ENCODE data around the gene GPATCH2L.

GPATCH2L gene

DNA sequence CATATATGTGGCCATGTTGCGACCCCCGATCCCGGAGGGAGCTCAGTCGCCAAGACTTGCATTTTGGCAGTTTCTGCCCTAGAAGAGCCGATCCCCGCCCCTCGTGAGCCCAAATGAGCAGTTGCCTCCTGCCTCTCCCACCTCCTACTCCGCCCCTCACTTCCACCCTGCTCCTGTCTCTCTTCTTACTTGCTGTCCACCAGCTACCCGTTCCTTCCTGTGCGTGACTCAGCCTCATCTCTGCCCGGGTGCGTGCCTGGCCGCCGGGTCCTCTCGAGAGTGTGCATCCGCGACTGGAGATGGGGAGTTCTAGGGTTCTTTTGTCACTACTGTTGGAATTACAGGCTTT lies 585 bp downstream of the GPATCH2L start:
- H3K4me1 ChIP-seq (ENCODE audit: low read depth, poor library complexity, severe bottlenecking) = peaks cover 32% of the 10 kb centered on the region
- peak overlapping the region; percentile 97 for H3K4me2 ChIP-seq
- peaks cover 51% of the 10 kb centered on the region for H3K79me2 ChIP-seq (ENCODE audit: insufficient read depth, low read depth)
- no peaks in the 10 kb centered on the region for H4K20me1 ChIP-seq (ENCODE audit: insufficient read depth)
- peak overlapping the region; percentile 83 for H3K27ac ChIP-seq
- no peak overlapping the region for H3K4me3 ChIP-seq (IDR thresholded peaks at IDR 0.05; ENCODE audit: insufficient read depth, low read depth, low read length)
- H2AFZ ChIP-seq (ENCODE audit: low read depth) = peak overlapping the region; percentile 71
- H3K27me3 ChIP-seq (ENCODE audit: insufficient read depth, low read depth) = no peaks in the 10 kb centered on the region
- peak overlapping the region; percentile 87 for H3K9ac ChIP-seq
- peaks cover 5% of the 10 kb centered on the region; the same call in 1 of the 2 replicates for H3K36me3 ChIP-seq (ENCODE audit: insufficient read depth)
- TF ChIP-seq, protein P1, sequence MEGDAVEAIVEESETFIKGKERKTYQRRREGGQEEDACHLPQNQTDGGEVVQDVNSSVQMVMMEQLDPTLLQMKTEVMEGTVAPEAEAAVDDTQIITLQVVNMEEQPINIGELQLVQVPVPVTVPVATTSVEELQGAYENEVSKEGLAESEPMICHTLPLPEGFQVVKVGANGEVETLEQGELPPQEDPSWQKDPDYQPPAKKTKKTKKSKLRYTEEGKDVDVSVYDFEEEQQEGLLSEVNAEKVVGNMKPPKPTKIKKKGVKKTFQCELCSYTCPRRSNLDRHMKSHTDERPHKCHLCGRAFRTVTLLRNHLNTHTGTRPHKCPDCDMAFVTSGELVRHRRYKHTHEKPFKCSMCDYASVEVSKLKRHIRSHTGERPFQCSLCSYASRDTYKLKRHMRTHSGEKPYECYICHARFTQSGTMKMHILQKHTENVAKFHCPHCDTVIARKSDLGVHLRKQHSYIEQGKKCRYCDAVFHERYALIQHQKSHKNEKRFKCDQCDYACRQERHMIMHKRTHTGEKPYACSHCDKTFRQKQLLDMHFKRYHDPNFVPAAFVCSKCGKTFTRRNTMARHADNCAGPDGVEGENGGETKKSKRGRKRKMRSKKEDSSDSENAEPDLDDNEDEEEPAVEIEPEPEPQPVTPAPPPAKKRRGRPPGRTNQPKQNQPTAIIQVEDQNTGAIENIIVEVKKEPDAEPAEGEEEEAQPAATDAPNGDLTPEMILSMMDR (conservative IDR thresholded peaks at IDR 0.05; ENCODE audit: low read depth, low read length) = no peak

DNA sequence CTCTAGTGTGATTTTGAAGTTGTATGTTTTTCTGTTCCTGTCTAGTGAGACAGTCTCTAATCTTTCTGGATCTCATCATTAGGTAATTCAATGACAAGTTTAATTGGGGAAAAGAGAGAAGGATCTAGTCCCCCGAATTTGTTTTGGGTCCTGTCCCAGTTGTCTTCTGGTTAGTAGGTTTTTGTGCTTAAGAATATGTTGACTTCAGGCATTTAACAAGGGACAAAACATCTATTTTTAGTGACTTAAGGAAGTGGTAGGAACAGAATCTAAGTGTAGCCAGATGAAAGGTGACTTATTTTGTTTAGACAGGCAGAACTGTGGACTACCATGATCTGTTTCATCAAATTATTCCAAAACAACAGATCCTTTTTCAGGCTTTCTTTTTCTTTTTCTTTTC lies 2.2 kb downstream of the GPATCH2L start:
- H3K27ac ChIP-seq = no peak overlapping the region
- no peak overlapping the region for H2AFZ ChIP-seq (ENCODE audit: low read depth)
- no peaks in the 10 kb centered on the region for H4K20me1 ChIP-seq (ENCODE audit: insufficient read depth)
- TF ChIP-seq, protein P1 (conservative IDR thresholded peaks at IDR 0.05; ENCODE audit: low read depth, low read length) = no peak
- H3K79me2 ChIP-seq (ENCODE audit: insufficient read depth, low read depth) = peaks cover 61% of the 10 kb centered on the region
- no peaks in the 10 kb centered on the region for H3K27me3 ChIP-seq (ENCODE audit: insufficient read depth, low read depth)
- peaks cover 5% of the 10 kb centered on the region; the same call in 1 of the 2 replicates for H3K36me3 ChIP-seq (ENCODE audit: insufficient read depth)
- H3K4me3 ChIP-seq (IDR thresholded peaks at IDR 0.05; ENCODE audit: insufficient read depth, low read depth, low read length) = no peak overlapping the region
- H3K4me1 ChIP-seq (ENCODE audit: low read depth, poor library complexity, severe bottlenecking) = peaks cover 32% of the 10 kb centered on the region
- H3K4me2 ChIP-seq = peak overlapping the region; percentile 97; the same call in 1 of the 2 replicates
- no peak overlapping the region for H3K9ac ChIP-seq

DNA sequence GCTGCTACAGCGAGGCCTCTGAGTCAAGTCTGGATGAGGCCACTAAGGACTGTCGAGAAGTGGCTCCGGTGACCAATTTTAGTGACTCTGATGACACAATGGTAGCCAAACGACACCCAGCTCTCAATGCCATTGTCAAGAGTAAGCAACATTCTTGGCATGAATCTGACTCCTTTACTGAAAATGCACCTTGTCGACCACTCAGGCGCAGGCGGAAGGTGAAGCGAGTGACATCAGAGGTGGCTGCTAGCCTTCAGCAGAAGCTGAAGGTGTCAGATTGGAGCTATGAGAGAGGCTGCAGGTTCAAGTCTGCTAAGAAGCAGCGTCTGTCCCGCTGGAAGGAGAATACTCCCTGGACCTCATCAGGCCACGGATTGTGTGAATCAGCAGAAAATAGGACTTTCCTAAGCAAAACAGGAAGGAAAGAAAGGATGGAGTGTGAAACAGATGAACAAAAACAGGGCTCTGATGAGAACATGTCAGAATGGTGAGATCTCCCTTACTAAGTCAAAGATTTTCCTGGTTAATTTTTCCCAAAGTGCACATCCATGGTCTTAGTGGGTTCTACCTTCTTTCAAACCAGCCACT lies 2.9 kb downstream of the GPATCH2L start:
- H3K36me3 ChIP-seq (ENCODE audit: insufficient read depth) = peaks cover 5% of the 10 kb centered on the region; the same call in 1 of the 2 replicates
- TF ChIP-seq, protein P1 (conservative IDR thresholded peaks at IDR 0.05; ENCODE audit: low read depth, low read length) = no peak
- no peaks in the 10 kb centered on the region for H3K27me3 ChIP-seq (ENCODE audit: insufficient read depth, low read depth)
- H3K4me2 ChIP-seq = peak overlapping the region; percentile 36; the same call in 1 of the 2 replicates
- peaks cover 61% of the 10 kb centered on the region for H3K79me2 ChIP-seq (ENCODE audit: insufficient read depth, low read depth)
- H3K4me3 ChIP-seq (IDR thresholded peaks at IDR 0.05; ENCODE audit: insufficient read depth, low read depth, low read length) = no peak overlapping the region
- H3K9ac ChIP-seq = no peak overlapping the region
- no peak overlapping the region for H2AFZ ChIP-seq (ENCODE audit: low read depth)
- H4K20me1 ChIP-seq (ENCODE audit: insufficient read depth) = no peaks in the 10 kb centered on the region
- peaks cover 32% of the 10 kb centered on the region for H3K4me1 ChIP-seq (ENCODE audit: low read depth, poor library complexity, severe bottlenecking)
- no peak overlapping the region for H3K27ac ChIP-seq

DNA sequence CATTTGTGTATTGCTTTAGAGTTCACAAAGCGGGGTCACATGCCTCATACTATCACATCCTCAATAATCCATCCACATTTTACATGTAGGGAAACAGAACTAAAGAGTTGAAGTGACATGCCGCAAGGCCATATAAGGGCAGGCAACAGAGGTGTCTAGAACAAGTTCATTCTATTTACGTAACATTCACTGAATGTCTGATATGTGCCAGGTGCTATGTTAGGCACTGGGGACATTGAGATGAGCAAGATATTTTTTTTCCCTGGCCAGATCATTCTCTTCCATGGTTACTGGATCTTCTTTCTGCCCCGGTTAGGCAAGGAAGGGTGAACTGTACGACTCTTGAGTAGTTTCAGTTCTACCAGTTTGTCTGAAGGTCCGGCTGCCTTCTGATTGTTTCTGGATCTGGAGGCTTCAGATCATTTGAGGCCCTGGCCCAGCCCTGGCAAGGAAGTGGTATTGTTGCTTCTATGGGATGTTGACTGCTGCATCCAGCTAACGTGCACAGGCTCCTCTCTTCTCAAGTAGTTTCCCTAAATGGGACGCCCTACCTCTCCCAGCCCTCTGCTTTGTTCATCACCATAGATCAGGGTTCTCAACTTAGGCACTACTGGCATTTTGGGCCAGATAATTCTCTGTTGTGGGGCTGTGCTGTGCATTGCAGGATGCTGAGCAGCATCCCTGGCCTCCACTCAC lies 12.1 kb downstream of the GPATCH2L start:
- H3K79me2 ChIP-seq (ENCODE audit: insufficient read depth, low read depth) = no peaks in the 10 kb centered on the region
- H3K4me3 ChIP-seq (IDR thresholded peaks at IDR 0.05; ENCODE audit: insufficient read depth, low read depth, low read length) = no peak overlapping the region
- H3K4me2 ChIP-seq = no peak overlapping the region
- H3K27ac ChIP-seq = no peak overlapping the region
- TF ChIP-seq, protein P1 (conservative IDR thresholded peaks at IDR 0.05; ENCODE audit: low read depth, low read length) = no peak
- no peaks in the 10 kb centered on the region for H3K36me3 ChIP-seq (ENCODE audit: insufficient read depth)
- H3K9ac ChIP-seq = no peak overlapping the region
- H3K27me3 ChIP-seq (ENCODE audit: insufficient read depth, low read depth) = no peaks in the 10 kb centered on the region
- H4K20me1 ChIP-seq (ENCODE audit: insufficient read depth) = no peaks in the 10 kb centered on the region
- H2AFZ ChIP-seq (ENCODE audit: low read depth) = no peak overlapping the region
- no peaks in the 10 kb centered on the region for H3K4me1 ChIP-seq (ENCODE audit: low read depth, poor library complexity, severe bottlenecking)
